Esophagus squamous epithelium (tissue), 4 donors: ENCODE measurements around the gene SPG11.

Experiments used
- CTCF ChIP-seq, 6 experiments: fragments of 450-650 bp in 4 of 6; fragments of 200-600 bp in 2 of 6; sonication (generic) in 2 of 6; IDR thresholded peaks; one replicate each; pipeline ENCODE4 v1.5.1; 2016 to 2019; ENCODE audit warnings: antibody characterized with exemption in 6 of 6, mild to moderate bottlenecking in 4 of 6, moderate library complexity in 4 of 6
- POLR2A ChIP-seq, 4 donors: fragments of 450-650 bp; IDR thresholded peaks; one replicate each; pipeline ENCODE4 v1.6.1; 2017; ENCODE audit warnings: antibody characterized with exemption in 4 of 4, mild to moderate bottlenecking in 4 of 4, moderate library complexity in 3 of 4

GRCh38 chr15:44711743-44712345 is 48.4 kb upstream of the SPG11 start:
- TF ChIP-seq CTCF (IDR thresholded peaks at IDR 0.05): no peak
- no peak for TF ChIP-seq POLR2A (IDR thresholded peaks at IDR 0.05)
